IPS-18c (cell line): ENCODE results near the gene DMRT3.

Source experiments
- H3K4me3 ChIP-seq: 2 replicates; pipeline ENCODE4 v1.7.0; 2013; ENCODE audit warnings: low read depth, mild to moderate bottlenecking, low read length, moderate library complexity; ENCODE audit not compliant: insufficient read depth
- H3K9me3 ChIP-seq: one replicate; pipeline ENCODE4 v1.6.1; 2013; ENCODE audit warnings: mild to moderate bottlenecking, low read length, moderate library complexity; ENCODE audit not compliant: control insufficient read depth, insufficient read depth

DMRT3 gene

GRCh38 chr9:976258-976942 is at the start of gene DMRT3:
Gene DMRT3, plus strand, starts transcription at chr9:976655. Its CDS starts 347 bp downstream, at chr9:977002.
- Histone ChIP-seq H3K9me3 (peaks cover 2% of the 10 kb centered on the region), H3K4me3 (peak within 1 kb of the TSS; percentile 55)

GRCh38 chr9:926976-927375 is 49.5 kb upstream of the DMRT3 start:
- Histone ChIP-seq H3K9me3 (no peaks in the 10 kb centered on the region), H3K4me3 (no peak overlapping the region)

- no peaks in the 10 kb centered on the region for H3K9me3 ChIP-seq
- no peak overlapping the region for H3K4me3 ChIP-seq
Measured at GRCh38 chr9:928363-929042, 48.0 kb upstream of the DMRT3 start.

- Histone ChIP-seq H3K4me3 (no peak overlapping the region), H3K9me3 (no peaks in the 10 kb centered on the region)
Measured at GRCh38 chr9:929719-930118, 46.7 kb upstream of the DMRT3 start.

DNA sequence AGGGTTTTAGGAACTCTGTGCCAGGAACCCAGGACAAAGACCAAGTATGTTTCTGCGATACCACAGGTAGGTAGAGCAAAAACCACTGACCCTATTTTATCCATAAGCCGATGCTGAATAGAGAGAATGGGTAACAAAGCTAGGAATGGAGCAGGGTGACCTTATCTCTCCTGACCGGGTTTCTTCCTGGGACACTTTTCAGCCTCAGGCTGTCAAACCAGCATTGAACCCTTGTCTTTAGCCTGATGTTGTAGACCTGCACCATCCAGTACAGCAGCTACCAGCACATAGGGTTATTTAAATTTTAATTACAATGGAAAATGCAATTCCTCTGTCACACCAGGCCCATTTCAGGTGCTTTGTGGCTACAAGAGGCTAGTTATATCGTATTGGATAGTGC is 43.1 kb upstream of the DMRT3 start:
- Histone ChIP-seq H3K9me3 (no peaks in the 10 kb centered on the region), H3K4me3 (no peak overlapping the region)

DNA sequence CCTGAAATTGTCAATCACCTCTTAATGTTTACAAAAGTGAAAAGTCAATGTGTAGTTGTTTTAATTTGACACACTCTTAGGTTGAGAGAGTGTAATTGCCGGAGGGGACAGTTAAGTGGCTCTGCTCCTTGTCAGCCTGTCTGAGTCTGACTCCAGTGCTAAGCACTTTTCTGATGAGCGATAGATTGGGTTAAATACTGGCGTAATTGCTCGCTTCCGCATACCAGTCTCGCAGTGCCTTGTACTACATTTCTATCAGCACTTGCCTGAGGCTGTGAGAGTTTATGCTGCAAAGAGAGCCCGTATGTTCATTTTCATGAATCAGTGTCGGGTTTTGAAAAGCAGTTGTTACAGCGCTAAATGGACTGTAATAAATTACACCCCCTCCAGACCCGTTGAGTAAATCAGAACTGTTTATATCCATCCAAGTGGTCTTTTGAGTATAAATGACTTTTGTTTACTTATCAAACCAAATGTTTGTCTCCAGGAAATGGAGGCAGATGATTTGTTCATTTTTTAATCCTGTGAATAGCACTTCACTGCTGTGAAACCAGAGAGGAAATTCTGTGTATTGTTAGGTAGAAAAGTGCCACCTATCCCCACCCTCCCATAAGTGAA is 41.0 kb upstream of the DMRT3 start:
- Histone ChIP-seq H3K4me3 (no peak overlapping the region), H3K9me3 (no peaks in the 10 kb centered on the region)

DNA sequence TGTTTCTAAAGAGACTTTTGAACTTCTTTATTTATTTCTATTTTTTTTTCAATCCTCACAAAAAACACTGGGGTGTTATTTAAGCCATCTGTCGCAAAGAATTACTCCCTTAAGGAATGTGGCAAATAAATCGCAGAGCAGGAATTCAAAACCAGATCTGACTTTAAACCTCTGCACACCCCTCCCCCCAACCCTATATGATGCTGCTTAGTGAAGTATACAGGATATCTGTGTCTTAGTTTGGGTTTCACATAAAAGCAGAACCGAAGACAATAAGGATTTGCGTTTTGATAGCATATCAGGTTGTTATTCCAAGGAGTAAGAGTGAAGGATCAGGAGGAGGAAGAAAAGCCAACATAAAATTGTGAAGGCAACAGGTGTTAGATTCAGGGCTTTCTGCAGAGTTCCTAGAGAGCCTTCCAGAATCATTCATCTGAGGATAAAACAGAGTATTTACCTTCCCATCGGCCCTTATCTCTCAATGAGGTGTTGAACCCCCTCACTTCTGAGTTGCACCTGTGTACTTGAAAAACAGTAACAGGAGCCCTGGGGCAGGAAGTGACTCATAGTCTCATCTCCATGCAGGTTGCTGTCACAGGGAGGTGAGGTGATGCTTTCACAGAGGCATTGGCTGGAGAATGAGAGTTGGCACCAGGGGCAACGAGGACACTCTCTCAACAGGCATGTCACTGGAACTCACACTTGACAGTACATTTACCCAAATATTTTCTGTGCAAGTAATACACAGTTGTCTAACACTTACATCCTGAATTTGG is 33.5 kb upstream of the DMRT3 start:
- Histone ChIP-seq H3K9me3 (no peaks in the 10 kb centered on the region), H3K4me3 (no peak overlapping the region; the same call in 1 of the 2 replicates)

DNA sequence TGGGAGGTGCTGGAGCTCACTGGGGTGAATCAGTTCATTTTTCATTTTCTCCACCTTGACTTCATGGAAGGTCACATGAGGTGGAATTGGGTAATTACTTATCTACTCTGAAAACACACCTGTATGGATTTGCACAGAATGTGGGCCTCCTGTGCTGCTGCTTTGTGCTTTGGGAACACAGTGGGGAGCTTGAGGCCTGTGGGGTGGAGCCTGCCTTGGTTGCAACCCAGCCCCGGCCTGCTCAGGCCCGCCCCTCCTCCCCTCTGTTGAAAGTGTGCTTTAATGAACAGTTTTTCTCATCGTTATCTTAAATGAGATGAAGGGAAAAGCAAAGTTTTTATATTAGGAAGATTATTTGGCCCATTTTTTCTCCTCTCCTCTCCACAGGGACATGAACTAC is 28.5 kb upstream of the DMRT3 start:
- no peak overlapping the region for H3K4me3 ChIP-seq
- no peaks in the 10 kb centered on the region for H3K9me3 ChIP-seq

GRCh38 chr9:948497-948896 is 28.0 kb upstream of the DMRT3 start:
- no peaks in the 10 kb centered on the region for H3K9me3 ChIP-seq
- H3K4me3 ChIP-seq = no peak overlapping the region

DNA sequence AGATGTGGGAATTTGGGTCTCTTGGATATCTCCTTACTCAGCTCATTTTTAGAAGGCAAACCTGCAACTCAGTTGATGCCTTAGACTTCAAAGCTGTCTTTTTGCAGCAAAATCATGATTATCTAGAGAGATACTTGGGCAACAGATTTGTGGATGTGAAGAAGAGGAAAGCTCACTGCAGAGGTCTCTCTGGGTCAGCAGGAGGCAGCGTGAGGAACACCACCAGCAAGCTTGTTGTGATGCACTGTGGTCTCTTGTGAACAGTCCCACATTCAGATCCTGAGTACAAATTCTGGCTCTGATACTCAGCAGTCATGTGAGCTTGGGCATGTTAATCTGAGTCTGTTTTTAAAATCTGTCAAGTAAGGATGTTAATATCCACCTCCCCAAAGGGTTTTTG is 26.3 kb upstream of the DMRT3 start:
- no peaks in the 10 kb centered on the region for H3K9me3 ChIP-seq
- no peak overlapping the region for H3K4me3 ChIP-seq

- Histone ChIP-seq H3K4me3 (no peak overlapping the region), H3K9me3 (no peaks in the 10 kb centered on the region)
Measured at GRCh38 chr9:952546-952945, 23.9 kb upstream of the DMRT3 start.

DNA sequence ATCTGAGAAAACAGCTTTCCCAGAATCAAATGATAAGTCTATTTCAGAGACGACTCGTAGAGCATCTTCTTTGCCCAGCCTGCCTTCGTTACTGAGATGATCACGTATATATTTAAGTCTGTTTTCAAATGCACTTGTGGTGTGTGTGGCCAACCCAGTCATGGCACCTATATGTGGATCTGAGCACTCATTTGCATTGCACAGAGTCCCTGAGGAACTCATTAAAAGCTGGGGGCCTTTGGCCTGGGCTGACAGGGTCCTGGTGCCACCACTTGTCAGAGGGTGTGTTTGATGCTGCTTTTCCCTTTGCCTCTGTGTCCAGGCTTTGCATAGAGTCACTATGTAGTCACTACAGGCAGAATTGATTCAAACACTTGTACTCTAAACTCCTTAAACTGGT is 17.4 kb upstream of the DMRT3 start:
- no peak overlapping the region for H3K4me3 ChIP-seq
- H3K9me3 ChIP-seq = no peaks in the 10 kb centered on the region

- H3K9me3 ChIP-seq = no peaks in the 10 kb centered on the region
- no peak overlapping the region for H3K4me3 ChIP-seq
Measured at GRCh38 chr9:959914-960313, 16.5 kb upstream of the DMRT3 start.

- H3K4me3 ChIP-seq = no peak overlapping the region
- no peaks in the 10 kb centered on the region for H3K9me3 ChIP-seq
Measured at GRCh38 chr9:962023-962422, 14.4 kb upstream of the DMRT3 start.

GRCh38 chr9:965497-965896 is 11.0 kb upstream of the DMRT3 start:
- Histone ChIP-seq H3K9me3 (no peaks in the 10 kb centered on the region), H3K4me3 (no peak overlapping the region)

- H3K9me3 ChIP-seq = no peaks in the 10 kb centered on the region
- H3K4me3 ChIP-seq = no peak overlapping the region
Measured at GRCh38 chr9:966870-967269, 9.6 kb upstream of the DMRT3 start.

DNA sequence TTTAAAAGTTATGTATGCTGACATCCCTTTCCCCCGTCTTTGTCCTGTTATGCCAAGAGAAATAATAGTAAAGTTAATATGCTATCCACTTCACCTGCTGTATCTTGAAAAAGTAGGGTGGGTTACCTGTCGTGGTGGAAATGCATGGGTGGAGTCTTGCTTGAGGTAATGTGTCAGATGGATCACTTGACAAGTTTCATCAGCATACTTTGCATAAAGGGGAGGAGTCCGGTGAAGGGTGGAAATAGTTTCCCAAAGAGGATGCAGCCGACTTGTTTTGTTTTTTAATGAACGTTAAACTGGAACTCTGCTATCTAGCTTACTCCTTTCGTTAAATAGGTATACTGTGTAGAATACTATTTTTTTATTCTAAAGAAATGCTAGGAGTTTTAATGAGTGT is 9.0 kb upstream of the DMRT3 start:
- Histone ChIP-seq H3K9me3 (no peaks in the 10 kb centered on the region), H3K4me3 (no peak overlapping the region)
